H9 (cell line): ENCODE measurements around the gene UCP3. TPM values are rescaled to one million over a fixed set of nuclear protein-coding genes. Genes with fewer than 3 reads are reported as not detected.

Source experiments
- DNase-seq: peaks from one replicate; pipeline ENCODE4 v3.0.0-alpha.2; 2017
- H2AFZ ChIP-seq: one replicate; pipeline ENCODE4 v1.6.1; 2013; ENCODE audit warnings: mild to moderate bottlenecking, low read length, control low read depth, moderate library complexity
- H2AK5ac ChIP-seq: 2 replicates; pipeline ENCODE4 v1.6.1; 2013; ENCODE audit warnings: low read length, control low read depth, mixed read lengths; ENCODE audit not compliant: insufficient read length
- H2BK120ac ChIP-seq: one replicate; pipeline ENCODE4 v1.6.1; 2013; ENCODE audit warnings: low read depth, mild to moderate bottlenecking, low read length, control low read depth, inconsistent platforms; ENCODE audit not compliant: poor library complexity, severe bottlenecking
- H2BK12ac ChIP-seq: 2 replicates; pipeline ENCODE4 v1.6.1; 2013; ENCODE audit warnings: low read length, control low read depth, mixed read lengths, low read depth; ENCODE audit not compliant: insufficient read length
- H2BK15ac ChIP-seq: 2 replicates; pipeline ENCODE4 v1.6.1; 2013; ENCODE audit warnings: low read depth, low read length, control low read depth
- H2BK20ac ChIP-seq: one replicate; pipeline ENCODE4 v1.6.1; 2013; ENCODE audit warnings: low read depth, mild to moderate bottlenecking, low read length, control low read depth, inconsistent platforms; ENCODE audit not compliant: poor library complexity, severe bottlenecking
- H2BK5ac ChIP-seq: 2 replicates; pipeline ENCODE4 v1.6.1; 2013; ENCODE audit warnings: low read length, control low read depth, mixed read lengths; ENCODE audit not compliant: insufficient read length
- H3K14ac ChIP-seq: 2 replicates; pipeline ENCODE4 v1.6.1; 2013; ENCODE audit warnings: low read length, control low read depth; ENCODE audit not compliant: insufficient read depth
- H3K18ac ChIP-seq: 2 replicates; pipeline ENCODE4 v1.6.1; 2013; ENCODE audit warnings: low read depth, mild to moderate bottlenecking, mixed read lengths, low read length, control low read depth; ENCODE audit not compliant: insufficient read length
- H3K23ac ChIP-seq: 2 replicates; pipeline ENCODE4 v1.6.1; 2013; ENCODE audit warnings: low read length, control low read depth, mixed read lengths, low read depth; ENCODE audit not compliant: insufficient read length
- H3K23me2 ChIP-seq: 2 replicates; pipeline ENCODE4 v1.6.1; 2013; ENCODE audit warnings: low read depth, mild to moderate bottlenecking, mixed read lengths, low read length, control low read depth; ENCODE audit not compliant: insufficient read length, poor library complexity, severe bottlenecking
- H3K27ac ChIP-seq: 2 replicates; pipeline ENCODE4 v1.5.1; 2013; ENCODE audit warnings: low read length, control low read depth, mixed read lengths, low read depth; ENCODE audit not compliant: insufficient read length
- H3K27me3 ChIP-seq: 2 replicates; pipeline ENCODE4 v1.6.1; 2013; ENCODE audit warnings: low read length, control low read depth, inconsistent platforms; ENCODE audit not compliant: insufficient read depth
- H3K4ac ChIP-seq: 2 replicates; pipeline ENCODE4 v1.6.1; 2013; ENCODE audit warnings: low read depth, mild to moderate bottlenecking, control low read depth, inconsistent platforms, low read length, moderate library complexity
- H3K4me1 ChIP-seq: 2 replicates; pipeline ENCODE4 v1.6.1; 2013; ENCODE audit warnings: low read length, control low read depth, inconsistent platforms; ENCODE audit not compliant: insufficient read depth
- H3K4me2 ChIP-seq: 2 replicates; pipeline ENCODE4 v1.6.1; 2013; ENCODE audit warnings: low read length, control low read depth, mixed read lengths; ENCODE audit not compliant: insufficient read length, insufficient read depth
- H3K56ac ChIP-seq: 2 replicates; pipeline ENCODE4 v1.6.1; 2013; ENCODE audit warnings: low read depth, mild to moderate bottlenecking, mixed read lengths, low read length, control low read depth; ENCODE audit not compliant: insufficient read length
- H3K79me1 ChIP-seq: 2 replicates; pipeline ENCODE4 v1.6.1; 2013; ENCODE audit warnings: low read depth, mild to moderate bottlenecking, moderate library complexity, low read length, control low read depth, inconsistent platforms; ENCODE audit not compliant: insufficient read depth, poor library complexity, severe bottlenecking
- H3K79me2 ChIP-seq: 2 replicates; pipeline ENCODE4 v1.6.1; 2013; ENCODE audit warnings: low read length, control low read depth, inconsistent platforms; ENCODE audit not compliant: insufficient read depth
- H3K9ac ChIP-seq: 2 replicates; pipeline ENCODE4 v1.6.1; 2013; ENCODE audit warnings: low read length, control low read depth, mixed read lengths; ENCODE audit not compliant: insufficient read length; ENCODE audit errors: extremely low read depth
- H3K9me3 ChIP-seq: one replicate; pipeline ENCODE4 v1.6.1; 2013; ENCODE audit warnings: low read depth, low read length, inconsistent platforms; ENCODE audit not compliant: control insufficient read depth
- H3T11ph ChIP-seq: one replicate; pipeline ENCODE4 v1.6.1; 2013; ENCODE audit warnings: mild to moderate bottlenecking, low read length, control low read depth, inconsistent platforms
- H4K20me1 ChIP-seq: one replicate; pipeline ENCODE4 v1.6.1; 2013; ENCODE audit not compliant: control insufficient read depth, insufficient read length, insufficient read depth
- H4K5ac ChIP-seq: 2 replicates; pipeline ENCODE4 v1.6.1; 2013; ENCODE audit warnings: low read depth, mild to moderate bottlenecking, mixed read lengths, low read length, control low read depth; ENCODE audit not compliant: insufficient read length
- H4K8ac ChIP-seq: replicated peaks from 2 replicates; pipeline ENCODE4 v1.6.1; 2013; ENCODE audit warnings: low read length, control low read depth, mixed read lengths, low read depth; ENCODE audit not compliant: insufficient read length
- H4K91ac ChIP-seq: 2 replicates; pipeline ENCODE4 v1.6.1; 2013; ENCODE audit warnings: low read depth, mild to moderate bottlenecking, moderate library complexity, mixed read lengths, low read length, control low read depth; ENCODE audit not compliant: insufficient read length
- H3K27ac Mint-ChIP-seq, 3 experiments: 2 replicates in 2 of 3; 3 replicates in 1 of 3; pipeline ENCODE4 v1.8.0; 2020 to 2021; ENCODE audit warnings: mixed read lengths in 3 of 3, mild to moderate bottlenecking in 1 of 3, moderate library complexity in 1 of 3
- H3K27me3 Mint-ChIP-seq: 2 replicates; pipeline ENCODE4 v1.8.0; 2021; ENCODE audit warnings: low read depth, mild to moderate bottlenecking, moderate library complexity, mixed read lengths
- H3K36me3 Mint-ChIP-seq, 3 experiments: 2 replicates in 2 of 3; 3 replicates in 1 of 3; pipeline ENCODE4 v1.8.0; 2020 to 2021; ENCODE audit warnings: low read depth in 3 of 3, mixed read lengths in 3 of 3; ENCODE audit not compliant: insufficient read depth in 1 of 3
- H3K4me1 Mint-ChIP-seq, 2 experiments: 2 replicates each; pipeline ENCODE4 v1.8.0; 2020; ENCODE audit warnings: mixed read lengths in 2 of 2
- H3K4me3 Mint-ChIP-seq, 2 experiments: 2 replicates in 1 of 2; 3 replicates in 1 of 2; pipeline ENCODE4 v1.8.0; 2020 to 2021; ENCODE audit warnings: mild to moderate bottlenecking in 2 of 2, mixed read lengths in 2 of 2, moderate library complexity in 1 of 2
- H3K9me3 Mint-ChIP-seq, 2 experiments: 2 replicates in 1 of 2; 3 replicates in 1 of 2; pipeline ENCODE4 v1.8.0; 2020; ENCODE audit warnings: mild to moderate bottlenecking in 2 of 2, mixed read lengths in 2 of 2, moderate library complexity in 1 of 2
- CTCF ChIP-seq: fragments of 200-600 bp; sonication (generic); conservative IDR thresholded peaks from 3 replicates; pipeline ENCODE4 v1.8.0; 2021; ENCODE audit warnings: antibody characterized with exemption, mild to moderate bottlenecking
- WGBS: extraction: QIAGEN DNeasy Blood & Tissue Kit; methylation state at CpG from one replicate; pipeline ENCODE4 v1.1.7; 2013; ENCODE audit warnings: missing lambda C conversion rate, low lambda C conversion rate, mixed read lengths; ENCODE audit not compliant: insufficient read length; ENCODE audit errors: extremely low coverage; 5-methylcytosine and 5-hydroxymethylcytosine counted together
- total RNA-seq: library from RNA; stranded (reverse); gene quantifications from 2 replicates; pipeline ENCODE4 v1.2.1, GENCODE V29; 2021

The UCP3 gene
- total RNA-seq, 1 experiment from 2014 or later: 0.85 TPM

DNA sequence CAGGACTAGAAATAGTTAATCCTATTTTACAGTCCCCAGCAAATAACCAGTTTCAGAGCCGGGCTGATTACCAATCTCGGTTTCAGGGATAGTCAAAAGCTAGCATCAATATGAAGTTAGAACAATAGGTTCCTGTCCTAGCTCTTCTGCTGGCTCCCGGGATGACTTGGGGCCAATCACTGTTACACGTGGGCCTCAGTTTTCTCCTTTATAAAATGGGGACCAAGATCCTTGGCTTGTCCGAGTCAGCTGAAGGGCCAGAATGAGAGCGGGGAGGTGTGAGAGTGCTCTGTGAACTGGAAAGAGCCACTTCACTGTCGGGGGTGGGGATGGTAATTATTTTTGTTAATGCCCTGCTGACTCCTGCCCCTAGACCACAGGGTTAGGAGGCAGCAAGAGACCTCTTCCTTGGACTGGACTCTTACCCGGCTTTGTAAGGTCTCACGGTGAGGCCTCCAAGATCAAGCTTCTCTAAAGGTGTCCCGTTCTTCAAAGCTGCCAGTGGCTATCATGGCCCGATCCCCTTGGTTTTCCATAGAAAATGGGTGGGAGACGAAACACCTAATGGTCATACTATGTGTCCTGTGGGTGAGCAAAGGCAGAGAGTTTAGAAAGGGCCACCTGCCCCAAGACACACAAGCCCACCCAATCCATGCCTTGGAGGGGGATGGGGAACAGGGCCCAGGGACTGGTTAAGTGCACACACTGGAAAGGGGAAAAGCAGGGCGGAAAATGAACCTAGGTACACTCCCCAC is 27.7 kb downstream of the UCP3 start:
- Histone ChIP-seq H4K20me1 (no peaks in the 10 kb centered on the region), H3K4me1 (no peaks in the 10 kb centered on the region; the same call in 1 of the 2 replicates), H3K79me2 (0 out of 2 replicates have a peak, but pooled peaks cover 2% of the 10 kb centered on the region), H3K27me3 (no peaks in the 10 kb centered on the region), H3K23ac (no peak overlapping the region), H3K56ac (no peak overlapping the region), H4K91ac (no peak overlapping the region), H3K23me2 (peaks cover 11% of the 10 kb centered on the region), H2BK5ac (no peak overlapping the region), H3K18ac (no peak overlapping the region), H3K9me3 (no peaks in the 10 kb centered on the region), H2BK15ac (no peak overlapping the region), H3K14ac (no peak overlapping the region), H4K5ac (no peak overlapping the region), H2BK12ac (no peak overlapping the region), H2AFZ (no peak overlapping the region), H3K27ac (no peak overlapping the region), H3K4ac (no peak overlapping the region), H4K8ac (no peak overlapping the region), H3K79me1 (no peaks in the 10 kb centered on the region), H2BK20ac (no peak overlapping the region), H2BK120ac (no peak overlapping the region), H3T11ph (no peak overlapping the region), H3K9ac (no peak overlapping the region), H3K4me2 (peak overlapping the region; percentile 62), H2AK5ac (no peak overlapping the region)
- H3K27ac Mint-ChIP-seq: no peak overlapping the region
- peak overlapping the region; percentile 85 to 97 for H3K4me3 Mint-ChIP-seq
- DNase-seq: no peak
- WGBS: no CpG with 5 or more reads among the region's 13 CpGs
- H3K27me3 Mint-ChIP-seq: peaks cover 22% of the 10 kb centered on the region
- peaks cover 31 to 41% of the 10 kb centered on the region in 2 experiments for H3K4me1 Mint-ChIP-seq
- TF ChIP-seq CTCF: no peak
- no peaks in the 10 kb centered on the region; a peak in 1 of 5 replicates for H3K9me3 Mint-ChIP-seq
- H3K36me3 Mint-ChIP-seq: peaks cover 39 to 52% (median 52%) of the 10 kb centered on the region in 3 experiments; a peak in 6 of 7 replicates
